HG02678 (cell line): ENCODE data around the gene NFKBIL1.
"Not testable (repeated sequence)": the region's sequence is repeated elsewhere in the genome, so short reads cannot be mapped to it uniquely, and the experiment has no call there.

Experiments used
- ATAC-seq: cut with Tn5 transposase; IDR thresholded peaks from one replicate; pipeline ENCODE4 v1.9.1; 2021; ENCODE audit warnings: mild to moderate bottlenecking, moderate library complexity; ENCODE audit not compliant: unreplicated experiment

NFKBIL1 gene

GRCh38 chr6:31534521-31535040 lies 12.8 kb upstream of the NFKBIL1 start:
- no peak for ATAC-seq

- ATAC-seq: no peak
Observed at GRCh38 chr6:31535538-31536324, 11.7 kb upstream of the NFKBIL1 start.

GRCh38 chr6:31538805-31539400 lies 8.5 kb upstream of the NFKBIL1 start:
- ATAC-seq: no peak

- no peak for ATAC-seq
Observed at GRCh38 chr6:31540640-31541039, 6.8 kb upstream of the NFKBIL1 start.

GRCh38 chr6:31541059-31541657 lies 6.2 kb upstream of the NFKBIL1 start:
- ATAC-seq: peak; percentile 14

GRCh38 chr6:31541658-31542521 lies 5.5 kb upstream of the NFKBIL1 start, which contains the start of gene DDX39B:
DDX39B (minus strand) TSS chr6:31542003; CDS start chr6:31540532, 1,471 bp downstream.
- peak; percentile 73 for ATAC-seq

GRCh38 chr6:31543639-31544038 lies 3.8 kb upstream of the NFKBIL1 start:
- ATAC-seq: no peak

- no peak for ATAC-seq
Observed at GRCh38 chr6:31544676-31545075, 2.7 kb upstream of the NFKBIL1 start.

GRCh38 chr6:31545291-31545690 lies 2.1 kb upstream of the NFKBIL1 start:
- no peak for ATAC-seq

GRCh38 chr6:31546339-31546957 lies 960 bp upstream of the NFKBIL1 start, which contains the start of gene ATP6V1G2:
ATP6V1G2 (minus strand) TSS chr6:31546608; CDS start chr6:31546559, 49 bp downstream.
- peak; percentile 42 for ATAC-seq

- ATAC-seq: no peak
Observed at GRCh38 chr6:31547727-31548543, 527 bp downstream of the NFKBIL1 start.

- ATAC-seq: no peak
Observed at GRCh38 chr6:31548544-31548873, 1.1 kb downstream of the NFKBIL1 start.

- not testable (repeated sequence) for ATAC-seq
Observed at GRCh38 chr6:31551371-31551770, 4.0 kb downstream of the NFKBIL1 start.

- no peak for ATAC-seq
Observed at GRCh38 chr6:31556307-31556706, 8.9 kb downstream of the NFKBIL1 start.

- ATAC-seq: no peak
Observed at GRCh38 chr6:31557443-31558317, 10.3 kb downstream of the NFKBIL1 start.

GRCh38 chr6:31558318-31558625 lies 10.9 kb downstream of the NFKBIL1 start:
- ATAC-seq: no peak

- ATAC-seq: no peak
Observed at GRCh38 chr6:31558631-31559500, 11.5 kb downstream of the NFKBIL1 start.

- no peak for ATAC-seq
Observed at GRCh38 chr6:31559606-31559957, 12.2 kb downstream of the NFKBIL1 start.
